Osteocyte (in vitro differentiated cells): ENCODE data around the gene RCCD1. TPM values are rescaled to one million over a fixed set of nuclear protein-coding genes. Genes with fewer than 3 reads are reported as not detected.

ENCODE experiments used
- DNase-seq: peaks from one replicate; pipeline ENCODE4 v3.0.0; 2021; ENCODE audit warnings: mixed read lengths; ENCODE audit not compliant: unreplicated experiment; ENCODE audit errors: extremely low spot score
- H3K27ac Mint-ChIP-seq: one replicate; pipeline ENCODE4 v1.8.0; 2021; ENCODE audit warnings: mild to moderate bottlenecking, mixed read lengths; ENCODE audit not compliant: unreplicated experiment
- H3K27me3 Mint-ChIP-seq: one replicate; pipeline ENCODE4 v1.8.0; 2021; ENCODE audit warnings: mixed read lengths; ENCODE audit not compliant: unreplicated experiment
- H3K36me3 Mint-ChIP-seq: one replicate; pipeline ENCODE4 v1.8.0; 2021; ENCODE audit warnings: mixed read lengths; ENCODE audit not compliant: unreplicated experiment
- H3K4me1 Mint-ChIP-seq: one replicate; pipeline ENCODE4 v1.8.0; 2021; ENCODE audit warnings: mixed read lengths; ENCODE audit not compliant: unreplicated experiment
- H3K4me3 Mint-ChIP-seq: one replicate; pipeline ENCODE4 v1.8.0; 2021; ENCODE audit warnings: mild to moderate bottlenecking, moderate library complexity, mixed read lengths; ENCODE audit not compliant: unreplicated experiment
- H3K9me3 Mint-ChIP-seq: one replicate; pipeline ENCODE4 v1.8.0; 2021; ENCODE audit warnings: mixed read lengths; ENCODE audit not compliant: unreplicated experiment
- CTCF ChIP-seq: fragments of 200-600 bp; sonication (generic); IDR thresholded peaks from 2 replicates; pipeline ENCODE4 v1.5.0; 2021; ENCODE audit warnings: antibody characterized with exemption, mild to moderate bottlenecking, moderate library complexity
- total RNA-seq: library from RNA; stranded (reverse); gene quantifications from 2 replicates; pipeline ENCODE4 v1.2.1, GENCODE V29; 2021

Gene RCCD1
- total RNA-seq, 1 donor from 2014 or later, result 12.0 TPM

GRCh38 chr15:90929246-90930019 lies 25.3 kb upstream of the RCCD1 start:
- H3K9me3 Mint-ChIP-seq, result no peaks in the 10 kb centered on the region
- no peak overlapping the region for H3K27ac Mint-ChIP-seq
- H3K36me3 Mint-ChIP-seq, result no peaks in the 10 kb centered on the region
- no peak for DNase-seq
- no peak for TF ChIP-seq CTCF
- H3K4me3 Mint-ChIP-seq, result no peak overlapping the region
- H3K27me3 Mint-ChIP-seq, result no peaks in the 10 kb centered on the region
- peaks cover 15% of the 10 kb centered on the region for H3K4me1 Mint-ChIP-seq

DNA sequence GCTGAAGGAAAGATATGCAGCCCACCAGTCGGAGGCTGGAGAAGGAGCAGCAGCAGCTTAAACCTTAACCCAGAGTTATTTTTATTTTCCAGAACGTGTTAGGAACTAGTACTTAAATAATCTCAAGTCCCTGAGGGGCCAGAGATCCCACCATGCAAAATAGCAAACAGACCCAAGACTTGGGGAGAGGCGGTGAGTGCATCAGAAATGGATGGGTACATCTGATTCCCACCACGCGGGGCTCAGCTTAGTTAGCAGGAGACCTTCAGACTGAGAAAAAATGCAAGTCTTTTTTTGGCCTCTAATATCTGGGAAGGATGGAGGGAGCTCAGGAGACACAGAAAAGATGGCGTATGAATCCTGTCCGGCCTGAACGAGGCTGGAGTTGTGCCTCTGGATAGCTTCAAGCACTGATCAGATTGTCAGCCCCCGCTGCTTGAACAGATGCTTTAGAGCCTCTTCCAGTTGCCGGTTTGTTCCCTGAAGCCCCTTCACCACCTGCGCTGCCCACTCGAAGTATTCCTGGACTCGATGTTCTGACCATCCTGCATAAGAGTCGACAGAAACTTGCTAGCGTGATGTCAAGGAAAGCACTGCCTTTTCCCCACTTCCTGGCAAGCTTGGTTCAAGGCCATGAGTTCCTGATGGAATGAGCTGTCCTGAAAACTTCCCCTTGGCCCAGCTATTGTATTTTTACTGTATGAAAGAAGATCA lies 23.7 kb upstream of the RCCD1 start:
- Mint-ChIP-seq H3K27ac (no peak overlapping the region), H3K9me3 (no peaks in the 10 kb centered on the region), H3K4me3 (peak overlapping the region; percentile 84), H3K27me3 (no peaks in the 10 kb centered on the region), H3K4me1 (peaks cover 24% of the 10 kb centered on the region), H3K36me3 (no peaks in the 10 kb centered on the region)
- no peak for DNase-seq
- TF ChIP-seq CTCF, result no peak

DNA sequence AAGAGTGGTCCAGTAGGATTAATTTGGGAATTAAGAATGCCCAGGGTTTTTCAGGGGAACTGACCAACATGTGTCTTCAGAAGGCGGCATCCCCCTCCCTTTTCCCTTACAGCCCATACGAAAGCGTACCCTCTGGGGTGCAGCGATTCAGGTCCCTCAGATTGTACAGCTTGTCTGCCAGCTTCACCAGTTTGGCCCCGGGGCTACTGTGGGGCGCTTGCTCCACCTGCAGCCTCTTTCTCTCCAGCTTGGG lies 23.2 kb upstream of the RCCD1 start:
- Mint-ChIP-seq H3K4me3 (peak overlapping the region; percentile 84), H3K27me3 (no peaks in the 10 kb centered on the region), H3K36me3 (peaks cover 3% of the 10 kb centered on the region), H3K27ac (no peak overlapping the region), H3K9me3 (no peaks in the 10 kb centered on the region), H3K4me1 (peaks cover 29% of the 10 kb centered on the region)
- TF ChIP-seq CTCF, result no peak
- no peak for DNase-seq

DNA sequence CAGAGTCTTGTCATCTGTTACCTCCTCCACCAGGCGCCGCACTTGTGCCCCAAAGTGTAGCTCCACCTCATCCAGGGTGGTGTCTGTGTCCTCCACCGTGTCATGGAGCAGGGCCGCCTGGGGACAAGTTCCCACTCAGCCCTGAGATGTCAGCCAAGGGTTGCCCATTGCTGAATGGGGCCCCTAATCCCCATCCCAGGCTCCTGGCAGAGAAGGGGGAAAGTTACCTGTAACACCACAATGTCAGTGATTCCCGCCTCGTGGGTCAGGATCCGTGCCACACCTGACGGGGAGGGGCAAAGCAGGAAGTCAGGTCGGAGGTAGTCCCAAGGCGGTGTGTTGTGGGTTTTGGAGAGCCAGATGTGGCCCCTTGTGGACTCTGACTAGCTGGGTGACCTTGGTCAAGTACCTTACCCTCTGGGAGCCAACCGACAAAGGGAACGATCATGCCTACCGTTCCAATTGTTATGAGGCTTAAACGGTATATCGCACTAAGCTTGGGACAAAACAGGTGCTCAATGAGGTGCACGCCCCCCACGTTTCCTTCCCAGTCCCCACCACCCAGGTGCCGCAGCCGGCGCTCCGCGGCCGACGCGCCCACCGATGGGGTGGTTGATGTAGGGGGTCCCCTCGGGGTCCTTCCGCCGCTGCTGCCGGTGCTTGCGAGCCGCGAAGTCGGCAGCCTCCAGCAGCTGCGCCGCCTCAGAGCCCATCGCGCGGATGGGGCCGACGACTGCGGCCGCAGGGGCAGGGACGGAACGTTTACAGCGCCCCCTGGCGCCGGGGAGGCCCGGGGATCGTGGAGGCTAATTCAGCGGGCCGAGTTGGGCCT lies 22.6 kb upstream of the RCCD1 start, which contains the start of gene HDDC3:
Gene HDDC3 (minus strand): TSS at position 722 of the 832 bp plus-strand sequence. CDS start 9 bp downstream, at position 713.
- Mint-ChIP-seq H3K4me1 (peaks cover 33% of the 10 kb centered on the region), H3K27me3 (no peaks in the 10 kb centered on the region), H3K27ac (peak within 1 kb of the TSS; percentile 87), H3K9me3 (no peaks in the 10 kb centered on the region), H3K36me3 (peaks cover 4% of the 10 kb centered on the region), H3K4me3 (peak within 1 kb of the TSS; percentile 84)
- peak; percentile 97 for TF ChIP-seq CTCF
- peak; percentile 96 for DNase-seq

- H3K4me3 Mint-ChIP-seq, result peak overlapping the region; percentile 84
- no peak for TF ChIP-seq CTCF
- no peak for DNase-seq
- no peaks in the 10 kb centered on the region for H3K9me3 Mint-ChIP-seq
- H3K27me3 Mint-ChIP-seq, result no peaks in the 10 kb centered on the region
- H3K27ac Mint-ChIP-seq, result peak overlapping the region; percentile 87
- peaks cover 33% of the 10 kb centered on the region for H3K4me1 Mint-ChIP-seq
- H3K36me3 Mint-ChIP-seq, result peaks cover 4% of the 10 kb centered on the region
Measured at GRCh38 chr15:90932660-90932991, 22.1 kb upstream of the RCCD1 start.
